HEK293T (cell line): Measurements from ENCODE around the gene CEBPE.

Experiments used
- BHLHE40 ChIP-seq: fragments of 450-650 bp; IDR thresholded peaks from 2 replicates; pipeline ENCODE4 v1.6.1; 2016; ENCODE audit warnings: mild to moderate bottlenecking, moderate library complexity, borderline replicate concordance
- ELF4 ChIP-seq: fragments of 450-650 bp; IDR thresholded peaks from 2 replicates; pipeline ENCODE4 v1.6.1; 2017; ENCODE audit warnings: antibody characterized with exemption
- FOXM1 ChIP-seq: fragments of 450-650 bp; IDR thresholded peaks from 2 replicates; pipeline ENCODE4 v1.6.1; 2017; ENCODE audit warnings: mild to moderate bottlenecking, borderline replicate concordance
- LEF1 ChIP-seq: fragments of 450-650 bp; IDR thresholded peaks from 2 replicates; pipeline ENCODE4 v1.6.1; 2017; ENCODE audit warnings: mild to moderate bottlenecking, borderline replicate concordance
- SP1 ChIP-seq: fragments of 450-650 bp; IDR thresholded peaks from 2 replicates; pipeline ENCODE4 v1.6.1; 2017
- SUZ12 ChIP-seq: fragments of 450-650 bp; IDR thresholded peaks from 2 replicates; pipeline ENCODE4 v1.6.1; 2016; ENCODE audit warnings: mild to moderate bottlenecking
- TARDBP ChIP-seq: fragments of 450-650 bp; IDR thresholded peaks from 2 replicates; pipeline ENCODE4 v1.6.1; 2016

GRCh38 chr14:23097786-23098185 is 21.3 kb downstream of the CEBPE start:
- no peak for TF ChIP-seq LEF1
- TF ChIP-seq FOXM1: no peak
- TF ChIP-seq ELF4: no peak
- TF ChIP-seq SUZ12: no peak
- no peak for TF ChIP-seq BHLHE40
- no peak for TF ChIP-seq SP1
- no peak for TF ChIP-seq TARDBP
